HG02943 (cell line): Measurements from ENCODE around the gene NPNT.
"Not testable (repeated sequence)": the region's sequence is repeated elsewhere in the genome, so short reads cannot be mapped to it uniquely, and the experiment has no call there.

Experiments used
- ATAC-seq: cut with Tn5 transposase; IDR thresholded peaks from one replicate; pipeline ENCODE4 v1.9.1; 2021; ENCODE audit warnings: mild to moderate bottlenecking, low read depth, moderate library complexity; ENCODE audit not compliant: unreplicated experiment

Gene NPNT, protein sequence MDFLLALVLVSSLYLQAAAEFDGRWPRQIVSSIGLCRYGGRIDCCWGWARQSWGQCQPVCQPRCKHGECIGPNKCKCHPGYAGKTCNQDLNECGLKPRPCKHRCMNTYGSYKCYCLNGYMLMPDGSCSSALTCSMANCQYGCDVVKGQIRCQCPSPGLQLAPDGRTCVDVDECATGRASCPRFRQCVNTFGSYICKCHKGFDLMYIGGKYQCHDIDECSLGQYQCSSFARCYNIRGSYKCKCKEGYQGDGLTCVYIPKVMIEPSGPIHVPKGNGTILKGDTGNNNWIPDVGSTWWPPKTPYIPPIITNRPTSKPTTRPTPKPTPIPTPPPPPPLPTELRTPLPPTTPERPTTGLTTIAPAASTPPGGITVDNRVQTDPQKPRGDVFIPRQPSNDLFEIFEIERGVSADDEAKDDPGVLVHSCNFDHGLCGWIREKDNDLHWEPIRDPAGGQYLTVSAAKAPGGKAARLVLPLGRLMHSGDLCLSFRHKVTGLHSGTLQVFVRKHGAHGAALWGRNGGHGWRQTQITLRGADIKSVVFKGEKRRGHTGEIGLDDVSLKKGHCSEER

DNA sequence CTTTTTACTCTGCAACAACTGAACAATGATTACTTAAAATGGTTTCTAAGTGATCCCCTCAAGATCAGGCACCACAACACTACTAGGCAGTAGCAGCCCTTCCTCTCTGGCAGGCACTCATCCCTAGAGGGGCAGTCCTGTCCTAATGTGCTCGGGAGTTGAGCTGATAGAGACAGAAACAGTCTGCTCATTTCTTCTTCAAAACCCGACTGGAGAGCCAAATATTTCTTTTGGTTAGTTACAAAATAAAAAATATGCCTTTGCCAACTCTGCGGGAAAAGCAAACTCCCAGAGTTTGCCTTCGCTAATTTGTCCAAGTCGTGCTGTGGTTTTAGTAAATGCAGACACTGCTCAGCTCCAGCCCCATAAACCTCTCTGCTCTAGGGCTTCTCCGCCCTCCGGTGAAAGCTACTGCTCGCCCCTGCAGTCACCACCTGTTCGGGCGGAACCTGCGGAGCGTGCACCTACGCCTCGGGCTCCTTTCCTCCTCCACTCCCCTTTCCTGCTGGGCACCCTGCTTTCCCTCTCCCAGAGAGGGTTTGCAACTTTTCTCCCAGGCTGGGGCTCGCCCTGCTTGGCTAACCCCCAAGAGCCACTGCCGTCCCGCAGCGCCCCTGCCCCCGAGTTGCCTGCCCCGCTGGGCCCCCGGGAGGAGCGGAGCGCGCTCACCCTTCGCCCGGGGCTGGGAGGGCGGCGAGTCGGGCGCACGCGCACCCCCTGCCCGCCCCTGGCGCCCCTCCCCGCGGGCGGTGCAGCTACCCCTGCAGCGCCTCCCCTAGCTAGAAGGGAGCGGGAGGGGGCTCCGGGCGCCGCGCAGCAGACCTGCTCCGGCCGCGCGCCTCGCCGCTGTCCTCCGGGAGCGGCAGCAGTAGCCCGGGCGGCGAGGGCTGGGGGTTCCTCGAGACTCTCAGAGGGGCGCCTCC is at the start of gene NPNT:
TSS of gene NPNT (plus strand) at position 812 of the 923 bp plus-strand sequence. CDS start 182 bp downstream, outside the sequence.
- no peak for ATAC-seq

DNA sequence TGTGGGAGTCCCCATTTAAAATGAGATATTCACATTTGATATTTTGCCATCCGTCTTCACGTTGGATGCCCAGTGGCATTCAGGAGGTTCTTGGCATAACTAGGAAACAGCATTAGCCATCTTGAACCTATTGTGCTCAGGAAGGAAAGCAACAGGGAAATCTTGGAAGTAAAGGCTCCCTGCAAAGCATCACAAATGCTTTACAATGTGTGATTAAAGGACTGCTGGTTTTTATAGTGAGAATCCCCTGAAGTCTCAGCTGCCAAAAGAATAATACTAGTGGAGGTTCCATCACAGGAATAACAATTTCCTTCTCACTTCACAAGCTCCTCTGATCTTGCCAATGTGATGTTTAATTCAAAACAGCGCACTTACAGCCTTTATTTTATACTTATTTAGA is 49.7 kb upstream of the NPNT start:
- ATAC-seq, result no peak

DNA sequence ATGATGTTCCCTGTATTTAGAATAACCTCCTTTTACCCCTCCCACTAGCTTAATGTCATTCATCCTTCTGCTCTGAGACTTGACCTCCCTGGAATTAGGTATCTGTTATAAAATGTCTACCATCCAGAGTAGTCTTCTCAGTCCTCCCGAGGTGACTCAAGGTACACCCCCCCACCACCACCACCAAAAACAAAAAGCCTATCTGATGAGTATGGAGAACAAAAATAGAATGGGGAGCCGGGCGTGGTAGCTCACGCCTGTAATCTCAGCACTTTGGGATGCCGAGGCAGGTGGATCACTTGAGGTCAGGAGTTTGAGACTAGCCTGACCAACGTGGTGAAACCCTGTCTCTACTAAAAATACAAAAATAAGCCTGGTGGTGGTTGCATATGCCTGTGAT is 46.9 kb upstream of the NPNT start:
- ATAC-seq, result not testable (repeated sequence)

DNA sequence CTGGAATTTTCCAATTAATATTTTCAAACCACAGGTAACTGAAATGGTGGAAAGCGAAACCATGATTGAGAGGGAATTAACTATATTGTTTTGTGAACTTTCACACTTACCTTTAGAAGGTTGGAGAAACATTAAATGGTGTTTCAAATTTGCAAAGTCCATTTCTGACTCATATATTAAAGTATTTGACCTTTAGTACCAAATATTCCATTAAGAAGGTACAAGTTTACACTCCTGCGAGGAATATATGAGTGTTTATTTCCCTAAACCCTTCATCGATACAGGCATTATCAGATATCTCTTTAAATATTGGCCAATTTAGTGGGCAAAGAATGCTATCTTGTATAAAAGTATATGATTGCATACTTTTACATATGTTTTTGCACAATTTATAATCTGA is 44.1 kb upstream of the NPNT start:
- no peak for ATAC-seq

DNA sequence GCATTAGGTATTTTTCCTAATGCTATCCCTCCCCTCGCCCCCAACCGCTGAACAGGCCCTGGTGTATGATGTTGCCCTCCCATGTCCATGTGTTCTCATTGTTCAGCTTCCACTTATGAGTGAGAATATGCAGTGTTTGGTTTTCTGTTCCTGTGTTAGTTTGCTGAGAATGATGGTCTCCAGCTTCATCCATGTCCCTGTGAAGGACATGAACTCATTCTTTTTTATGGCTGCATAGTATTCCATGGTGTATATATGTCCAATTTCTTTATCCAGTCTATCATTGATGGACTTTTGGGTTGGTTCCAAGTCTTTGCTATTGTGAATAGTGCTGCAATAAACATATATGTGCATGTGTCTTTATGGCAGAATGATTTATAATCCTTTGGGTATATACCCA is 43.0 kb upstream of the NPNT start:
- not testable (repeated sequence) for ATAC-seq

DNA sequence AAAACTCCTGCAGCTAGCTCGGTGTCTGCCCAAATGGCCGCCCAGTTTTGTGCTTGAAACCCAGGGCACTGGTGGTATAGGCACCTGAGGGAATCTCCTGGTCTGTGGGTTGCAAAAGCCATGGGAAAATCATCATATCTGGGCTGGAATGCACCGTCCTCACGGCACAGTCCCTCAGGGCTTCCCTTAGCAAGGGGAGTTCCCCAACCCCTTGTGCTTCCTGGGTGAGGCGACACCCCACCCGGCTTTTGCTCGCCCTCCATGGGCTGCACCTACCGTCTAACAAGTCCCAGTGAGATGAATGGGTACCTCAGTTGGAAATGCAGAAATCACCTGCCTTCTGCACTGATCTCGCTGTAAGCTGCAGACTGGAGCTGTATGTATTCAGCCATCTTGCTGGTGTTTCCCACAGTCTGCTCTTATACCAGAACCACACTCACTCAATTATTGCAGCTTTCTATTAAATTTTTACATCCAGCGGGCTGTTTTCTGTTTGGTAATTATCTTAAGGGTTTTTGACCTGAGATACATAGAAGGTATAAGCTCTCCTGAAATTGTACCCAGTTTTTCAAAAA is 36.7 kb upstream of the NPNT start:
- ATAC-seq, result no peak

DNA sequence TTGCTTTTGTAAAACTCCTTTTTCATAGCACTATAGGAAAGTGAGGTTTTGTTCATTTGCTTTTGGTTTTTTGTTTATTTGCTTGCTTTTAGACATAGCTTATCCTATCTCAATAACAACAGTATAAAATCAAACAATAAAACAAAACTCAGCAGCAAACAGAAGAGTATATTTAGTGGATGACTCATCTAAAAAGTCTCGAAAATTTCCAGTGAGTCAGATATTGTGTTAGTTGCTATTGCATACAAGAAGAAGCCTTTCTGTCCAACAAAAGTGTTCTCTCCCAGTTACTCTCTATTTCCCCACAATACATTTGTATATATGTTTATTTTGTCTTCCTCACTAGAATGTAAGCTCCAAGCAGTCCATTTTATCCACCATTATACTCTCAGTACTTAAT is 36.0 kb upstream of the NPNT start:
- ATAC-seq, result no peak

DNA sequence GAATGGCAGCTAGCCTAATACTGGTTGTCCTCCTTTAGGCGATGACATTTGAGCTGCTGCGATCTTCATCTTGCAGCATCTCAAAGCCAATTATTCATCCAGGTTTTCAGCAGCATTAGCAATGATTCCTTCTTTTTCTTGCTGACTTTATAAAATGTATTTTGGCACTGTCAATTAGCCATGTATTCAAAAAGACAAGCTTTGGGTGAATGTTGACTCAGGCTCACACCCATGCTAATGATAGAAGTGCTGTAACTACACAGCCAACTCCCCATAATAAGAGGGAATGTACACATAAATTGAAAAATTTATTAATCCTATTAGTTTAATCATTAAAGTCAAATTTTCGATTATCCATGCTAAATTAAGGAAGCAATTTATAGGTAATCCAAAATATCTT is 24.3 kb upstream of the NPNT start:
- no peak for ATAC-seq

DNA sequence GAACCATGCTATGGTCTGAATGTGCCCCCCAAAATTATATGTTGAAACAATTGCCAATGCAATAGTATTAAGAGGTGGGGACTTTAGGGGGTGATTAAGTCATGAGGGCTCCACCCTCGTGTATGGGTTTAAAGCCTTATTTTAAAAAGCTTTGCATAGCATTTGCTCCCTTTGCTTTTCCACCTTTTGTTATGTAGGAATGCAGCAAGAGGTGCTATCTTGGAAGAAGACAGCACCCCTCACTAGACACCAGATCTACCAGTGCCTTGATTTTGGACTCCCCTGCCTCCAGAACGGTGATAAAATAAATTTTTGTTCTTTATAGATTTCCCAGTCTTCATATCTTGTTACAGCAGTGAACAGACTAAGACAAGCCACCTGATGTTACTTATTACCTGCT is 23.3 kb upstream of the NPNT start:
- no peak for ATAC-seq

DNA sequence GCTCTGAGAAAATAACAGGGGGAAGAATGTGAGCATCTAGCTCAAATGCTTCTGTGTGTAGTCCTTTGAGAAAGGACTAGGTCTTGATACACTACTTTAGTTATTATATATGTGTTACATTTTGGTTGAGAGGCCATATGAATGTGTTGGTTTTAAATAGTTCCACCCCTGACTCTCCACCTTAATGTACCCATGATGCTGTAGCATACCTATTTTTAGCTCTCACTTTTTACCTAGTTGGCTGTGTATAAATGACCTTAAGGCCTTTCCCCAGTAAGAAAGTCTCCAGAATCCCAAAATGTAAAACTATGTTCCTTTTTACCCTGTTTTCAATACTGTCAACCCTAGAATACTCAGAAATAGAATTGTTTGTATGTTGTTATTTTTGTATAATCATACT is 20.0 kb upstream of the NPNT start:
- no peak for ATAC-seq

DNA sequence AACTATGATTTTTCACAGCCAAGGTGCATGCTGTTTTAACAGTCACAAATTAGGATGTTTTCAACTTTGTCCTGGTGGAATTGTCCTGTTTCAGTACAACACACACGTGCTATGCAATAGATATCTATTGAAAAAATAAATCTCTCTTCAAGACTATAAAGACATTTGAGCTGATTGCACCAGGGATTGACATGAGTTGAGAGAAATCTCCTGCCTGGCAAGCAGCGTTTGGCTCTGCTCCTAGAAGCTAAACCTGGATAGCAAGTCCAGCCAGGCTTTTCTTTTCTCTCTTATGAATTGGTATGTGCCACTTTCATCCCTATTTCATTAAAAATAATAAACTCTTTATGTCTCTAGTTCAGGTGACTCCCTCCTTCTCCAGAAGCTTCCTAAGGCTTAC is 16.6 kb upstream of the NPNT start:
- ATAC-seq, result no peak

DNA sequence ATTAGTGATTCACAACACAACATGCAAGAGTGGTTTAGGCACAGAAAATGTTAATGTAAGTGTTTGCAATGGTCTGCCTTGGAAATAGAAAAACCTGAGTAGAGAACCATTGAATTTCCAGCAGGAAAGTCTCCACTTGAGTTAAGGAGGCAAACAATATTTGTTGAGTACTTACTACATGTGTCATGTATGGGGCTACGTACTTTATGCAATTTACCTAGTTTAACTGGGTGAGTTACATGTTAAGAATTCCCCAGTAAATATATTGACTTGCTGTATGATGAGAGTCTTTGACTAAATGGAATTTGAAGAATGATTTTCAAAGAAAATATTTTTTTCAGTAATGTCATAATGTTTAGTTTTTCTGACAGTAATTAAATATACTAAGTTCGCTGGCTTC is 7.8 kb upstream of the NPNT start:
- no peak for ATAC-seq

DNA sequence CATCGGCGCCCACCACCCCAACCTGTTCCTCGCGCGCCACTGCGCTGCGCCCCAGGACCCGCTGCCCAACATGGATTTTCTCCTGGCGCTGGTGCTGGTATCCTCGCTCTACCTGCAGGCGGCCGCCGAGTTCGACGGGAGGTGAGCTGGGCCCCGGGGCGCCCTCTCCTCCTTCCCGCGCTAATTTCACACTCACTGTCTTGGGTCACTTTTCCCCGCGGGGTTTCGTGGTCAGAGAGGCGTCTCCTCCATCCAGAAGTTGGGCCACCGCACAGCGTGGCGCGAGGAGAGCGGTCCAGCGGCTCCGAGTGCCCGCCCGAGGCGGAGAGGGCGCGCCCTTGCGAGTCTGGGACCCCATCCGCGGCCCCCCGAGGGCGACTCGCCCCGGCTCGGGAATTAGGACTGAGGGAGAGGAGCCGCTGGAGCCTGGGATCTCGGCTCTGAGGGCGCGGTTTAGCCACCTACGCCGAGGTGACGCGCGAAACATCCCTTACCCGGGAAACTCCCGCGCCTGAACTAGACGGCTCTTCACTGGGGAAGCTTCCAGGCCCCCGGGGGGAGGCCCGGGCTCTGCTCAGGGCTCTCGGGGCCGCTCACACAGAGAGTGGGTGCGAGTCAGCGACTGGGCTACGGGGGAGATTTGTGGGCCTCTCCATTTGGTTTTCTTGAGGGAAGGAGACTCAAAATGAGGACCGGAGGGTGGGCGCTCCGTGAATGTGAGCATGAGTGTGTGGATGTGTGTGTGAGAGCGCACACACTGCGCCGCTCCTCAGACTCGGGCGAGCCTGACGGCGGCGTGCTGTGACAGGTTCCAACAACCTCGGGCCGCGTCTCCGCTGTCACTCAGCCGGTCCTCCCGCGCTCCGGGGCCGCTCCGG is 551 bp downstream of the NPNT start:
- ATAC-seq, result no peak

DNA sequence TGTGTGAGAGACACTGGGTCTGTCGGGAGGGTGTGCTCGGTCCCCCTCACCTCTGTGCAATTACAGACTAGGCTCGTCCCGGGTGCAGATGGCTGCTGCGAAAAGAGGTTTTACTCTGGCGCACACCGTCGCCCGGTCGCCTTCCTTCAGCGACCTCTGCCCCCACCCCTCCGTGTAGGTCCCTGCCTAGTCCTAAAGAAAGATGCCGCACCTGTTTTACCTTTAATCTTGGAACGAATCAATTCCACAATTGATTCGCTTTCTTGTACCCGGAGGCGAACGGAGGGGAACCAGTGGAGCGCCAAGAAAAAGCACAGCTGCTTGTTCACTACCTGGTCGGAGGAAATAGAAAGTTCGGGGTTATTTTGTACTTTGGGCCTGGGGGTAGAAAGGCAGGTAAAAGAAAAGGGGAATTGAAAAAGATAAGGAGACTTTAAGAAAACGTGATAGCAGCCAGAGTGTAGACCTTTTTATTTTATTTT is 1.2 kb downstream of the NPNT start:
- ATAC-seq, result no peak

DNA sequence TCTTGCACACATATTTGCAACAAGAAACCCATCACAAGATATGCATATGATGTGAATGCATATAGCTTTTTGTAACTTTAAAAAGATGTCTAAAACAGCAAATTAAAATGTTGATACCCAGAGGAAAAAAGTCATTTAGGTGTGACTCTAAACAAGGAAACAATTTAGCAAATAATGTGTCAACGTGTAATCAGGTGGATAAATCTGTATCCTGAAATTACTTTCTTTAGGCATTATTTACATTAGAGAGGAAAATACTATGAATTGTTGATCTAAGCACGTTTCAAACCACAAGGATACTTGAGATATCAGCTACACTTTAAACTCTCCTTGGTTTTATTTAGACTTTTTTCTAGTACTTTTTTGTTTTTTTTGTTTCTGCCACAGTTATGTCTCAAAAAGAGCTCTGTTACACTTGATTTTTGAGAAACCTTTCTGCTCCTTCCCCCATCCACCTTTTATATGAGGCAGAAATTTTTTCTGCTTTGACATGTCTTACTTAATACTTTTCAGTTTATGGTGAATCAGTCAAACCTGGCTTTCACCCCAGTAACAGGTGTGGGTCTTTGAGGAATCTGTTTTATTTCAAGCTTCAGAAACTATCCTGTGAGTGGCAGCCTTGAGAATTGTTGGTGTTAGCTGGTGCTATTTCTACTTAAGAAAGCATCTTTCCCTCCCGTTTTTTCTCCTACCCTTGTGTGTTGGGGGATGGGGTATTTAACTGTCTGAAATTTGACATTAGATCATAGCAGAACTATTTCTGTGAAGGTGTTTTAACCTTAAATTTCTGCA is 1.9 kb downstream of the NPNT start:
- no peak for ATAC-seq

DNA sequence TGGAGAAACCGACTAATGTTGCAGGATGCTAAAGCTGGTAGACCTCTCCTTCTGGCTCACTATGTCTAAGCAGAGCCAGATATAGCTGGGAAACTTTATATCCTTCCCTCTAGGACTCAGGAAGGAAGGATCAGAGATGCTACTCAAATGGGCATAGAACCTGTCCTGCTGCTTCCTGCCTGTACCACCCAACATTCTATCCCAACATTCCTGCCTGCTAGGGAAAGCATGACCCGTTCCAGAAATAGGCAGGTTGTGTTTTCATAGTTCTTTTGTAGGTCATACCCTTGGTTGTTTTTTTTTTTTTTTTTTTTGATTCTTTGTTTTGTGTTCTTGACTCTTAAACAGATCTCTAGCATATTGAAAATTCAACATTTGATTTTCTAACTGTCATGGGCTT is 5.3 kb downstream of the NPNT start:
- ATAC-seq, result no peak

DNA sequence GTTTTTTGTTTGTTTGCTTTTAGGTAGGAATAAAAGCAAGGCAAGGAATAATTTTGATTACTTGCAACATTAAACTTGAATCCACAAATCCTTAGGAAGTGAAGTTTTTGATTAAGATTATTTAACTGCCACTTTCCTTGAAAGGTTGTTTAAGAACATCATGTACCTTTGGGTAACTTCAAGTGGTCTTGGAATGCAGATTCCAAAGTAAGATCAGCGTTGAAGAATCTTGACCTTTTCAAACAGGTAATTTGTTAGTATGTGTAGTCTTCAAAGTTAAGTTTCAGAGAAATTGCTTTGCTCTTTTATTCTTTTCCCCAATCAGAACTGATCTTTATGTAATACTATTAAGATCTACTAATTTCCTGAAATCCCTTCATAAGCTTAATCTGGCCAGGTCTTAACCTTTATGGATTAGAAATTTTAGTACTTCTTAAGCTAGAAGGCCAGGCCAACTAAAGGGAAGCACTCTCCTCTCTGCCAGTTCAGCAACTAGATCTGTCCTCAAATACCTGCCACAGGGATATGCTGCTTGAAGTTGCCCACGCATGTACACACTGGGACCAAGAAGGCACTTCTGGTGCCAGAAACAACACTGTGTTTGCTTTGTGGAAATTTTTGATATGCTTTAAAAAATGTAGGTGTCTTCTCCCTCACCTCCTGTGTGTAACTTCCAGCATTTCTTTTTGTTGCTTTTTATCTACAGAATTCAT is 7.4 kb downstream of the NPNT start:
- ATAC-seq, result no peak

DNA sequence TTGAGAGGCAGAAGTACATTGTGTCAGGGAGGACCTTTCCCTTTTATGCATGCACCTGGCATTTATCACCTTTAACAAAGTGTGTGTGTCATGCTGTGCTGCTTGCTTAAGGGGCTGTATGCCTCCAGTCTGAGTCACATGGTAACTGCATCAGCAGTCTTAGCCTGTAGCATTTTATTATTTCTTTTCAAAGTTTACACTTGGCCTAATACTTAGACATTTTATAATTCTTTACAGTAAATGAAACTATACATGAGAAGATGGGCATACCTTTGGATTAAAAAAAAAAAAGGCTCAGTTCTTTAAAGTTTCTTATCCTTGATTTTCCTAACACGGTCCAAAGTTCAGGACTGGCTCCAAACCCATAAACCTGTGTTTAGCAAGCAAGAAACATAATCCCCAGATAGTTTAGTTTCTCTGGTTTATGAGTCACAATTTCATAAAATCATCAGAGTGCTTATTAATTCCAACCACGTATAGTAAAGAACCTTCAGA is 14.6 kb downstream of the NPNT start:
- no peak for ATAC-seq
